GM12872 (cell line): Measurements from ENCODE around the gene TMEM82.

Source experiments
- TF ChIP-seq, protein P1 (sequence below): IDR thresholded peaks from 3 replicates; pipeline ENCODE4 v1.5.1; 2011; ENCODE audit warnings: low read depth, mild to moderate bottlenecking, low read length, moderate library complexity; ENCODE audit not compliant: insufficient read depth

TMEM82 gene

DNA sequence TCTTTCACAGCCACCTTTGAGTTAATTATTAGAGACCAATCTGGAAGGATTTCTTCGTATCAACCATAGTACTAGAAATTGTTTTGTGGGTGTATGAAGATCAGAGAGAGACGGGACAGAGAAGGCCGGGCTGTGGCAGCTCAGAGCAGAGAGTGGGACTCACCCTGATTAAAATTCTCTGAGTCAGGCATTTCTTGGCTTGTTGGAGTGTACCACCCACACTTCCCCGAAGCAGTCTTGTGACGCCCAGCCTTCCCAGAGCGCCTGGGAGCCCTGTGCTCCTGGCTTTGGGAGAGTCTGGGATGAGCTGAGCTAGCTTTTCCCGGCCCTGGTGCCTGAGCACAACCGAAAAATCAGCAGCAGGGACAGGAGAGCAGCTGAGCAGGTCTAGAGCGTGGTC is 38.7 kb upstream of the TMEM82 start:
- TF ChIP-seq, protein P1, sequence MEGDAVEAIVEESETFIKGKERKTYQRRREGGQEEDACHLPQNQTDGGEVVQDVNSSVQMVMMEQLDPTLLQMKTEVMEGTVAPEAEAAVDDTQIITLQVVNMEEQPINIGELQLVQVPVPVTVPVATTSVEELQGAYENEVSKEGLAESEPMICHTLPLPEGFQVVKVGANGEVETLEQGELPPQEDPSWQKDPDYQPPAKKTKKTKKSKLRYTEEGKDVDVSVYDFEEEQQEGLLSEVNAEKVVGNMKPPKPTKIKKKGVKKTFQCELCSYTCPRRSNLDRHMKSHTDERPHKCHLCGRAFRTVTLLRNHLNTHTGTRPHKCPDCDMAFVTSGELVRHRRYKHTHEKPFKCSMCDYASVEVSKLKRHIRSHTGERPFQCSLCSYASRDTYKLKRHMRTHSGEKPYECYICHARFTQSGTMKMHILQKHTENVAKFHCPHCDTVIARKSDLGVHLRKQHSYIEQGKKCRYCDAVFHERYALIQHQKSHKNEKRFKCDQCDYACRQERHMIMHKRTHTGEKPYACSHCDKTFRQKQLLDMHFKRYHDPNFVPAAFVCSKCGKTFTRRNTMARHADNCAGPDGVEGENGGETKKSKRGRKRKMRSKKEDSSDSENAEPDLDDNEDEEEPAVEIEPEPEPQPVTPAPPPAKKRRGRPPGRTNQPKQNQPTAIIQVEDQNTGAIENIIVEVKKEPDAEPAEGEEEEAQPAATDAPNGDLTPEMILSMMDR = no peak

DNA sequence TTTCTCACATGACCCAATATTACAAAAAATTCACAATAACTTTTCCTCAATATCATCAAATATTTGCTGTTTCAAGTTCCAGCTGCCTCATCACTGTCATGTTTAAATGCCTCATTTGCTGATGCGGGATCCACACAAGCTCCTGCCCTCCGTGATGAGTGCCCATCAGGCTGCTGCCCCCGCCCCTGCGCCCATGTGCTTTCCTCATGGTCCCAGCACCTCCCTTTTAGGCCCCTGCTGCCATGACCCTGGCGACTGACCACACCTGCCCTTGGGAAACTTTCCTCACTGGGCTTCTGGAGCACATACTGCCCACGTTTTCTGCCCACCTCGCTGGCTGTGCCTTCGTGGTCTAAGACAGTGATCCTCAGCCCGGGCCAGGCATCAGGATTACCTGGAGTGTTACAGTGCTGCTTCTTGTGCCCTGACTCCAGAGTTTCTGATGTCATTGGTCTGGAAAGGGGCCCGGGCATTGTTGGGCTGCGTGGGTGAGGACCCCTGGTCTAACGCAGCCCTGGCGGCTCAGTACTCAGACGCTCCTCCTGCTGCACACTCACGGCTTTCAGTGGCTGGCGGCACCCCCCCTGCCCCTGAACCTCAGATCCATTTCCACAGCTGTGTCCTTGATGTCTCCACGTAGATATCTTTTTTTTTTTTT is 37.6 kb upstream of the TMEM82 start:
- TF ChIP-seq, protein P1 = no peak

DNA sequence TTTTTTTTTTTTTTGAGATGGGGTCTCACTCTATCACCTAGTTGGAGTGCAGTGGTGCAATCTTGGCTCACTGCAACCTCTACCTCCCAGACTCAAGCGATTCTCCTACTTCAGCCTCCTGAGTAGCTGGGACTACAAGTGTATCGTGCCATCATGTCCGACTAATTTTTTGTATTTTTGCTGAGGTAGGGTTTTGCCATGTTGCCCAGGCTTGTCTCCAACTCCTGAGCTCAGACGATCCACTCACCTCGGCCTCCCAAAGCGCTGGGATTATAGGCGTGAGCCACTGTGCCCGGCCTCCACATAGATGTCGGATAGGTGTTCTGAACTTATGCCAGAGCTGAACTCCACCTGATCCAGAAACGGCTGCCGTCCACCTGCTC is 37.1 kb upstream of the TMEM82 start:
- TF ChIP-seq, protein P1 = no peak

DNA sequence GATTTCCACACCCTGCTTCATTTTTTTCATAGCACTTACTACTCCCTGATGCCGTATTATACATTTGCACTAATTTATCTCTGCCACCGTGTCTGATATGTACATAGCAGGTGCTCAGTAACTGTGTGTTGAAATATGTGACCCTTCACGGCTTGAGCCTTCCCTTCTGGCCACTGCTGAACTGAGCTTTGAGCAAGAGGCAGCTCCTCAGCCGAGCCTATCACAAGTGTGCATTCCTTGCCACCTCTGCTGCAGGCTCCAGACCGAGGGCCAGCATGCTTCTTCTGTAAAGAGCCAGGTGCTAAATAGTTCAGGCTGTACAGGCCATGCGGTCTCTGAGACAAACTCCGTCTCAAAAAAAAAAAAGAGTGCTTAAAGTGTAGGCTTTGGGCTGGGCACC is 35.5 kb upstream of the TMEM82 start:
- TF ChIP-seq, protein P1 = no peak

DNA sequence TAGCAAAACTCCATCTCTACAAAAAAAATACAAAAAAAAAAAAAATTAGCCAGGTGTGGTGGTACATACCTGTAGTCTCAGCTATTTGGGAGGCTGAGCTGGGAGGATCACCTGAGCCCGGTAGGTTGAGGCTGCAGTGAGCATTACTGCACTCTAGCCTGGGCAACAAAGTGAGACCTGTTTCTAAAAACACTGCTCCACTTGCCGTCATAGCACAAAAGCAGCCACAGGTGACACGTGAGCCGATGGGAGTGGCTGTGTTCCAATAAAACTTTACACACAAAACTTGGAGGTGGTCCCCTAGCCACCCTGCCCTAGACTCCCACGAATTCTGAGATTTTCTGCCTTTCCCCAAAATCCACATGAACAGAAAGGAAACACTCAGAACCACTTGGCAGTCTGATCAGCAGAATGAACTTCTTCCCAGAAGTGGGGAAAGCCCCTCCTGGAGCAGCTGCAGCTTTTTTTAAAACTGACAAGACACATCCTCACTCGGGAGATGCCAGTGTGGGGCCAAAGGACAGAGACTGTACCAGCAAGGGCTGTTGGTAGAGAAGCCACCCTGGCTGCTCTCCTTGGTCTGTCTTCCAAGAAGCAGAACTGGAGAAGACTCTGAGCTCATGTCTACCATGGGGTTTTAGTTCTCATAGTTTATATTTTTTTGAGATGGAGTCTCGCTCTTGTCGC is 34.9 kb upstream of the TMEM82 start:
- TF ChIP-seq, protein P1 = no peak

DNA sequence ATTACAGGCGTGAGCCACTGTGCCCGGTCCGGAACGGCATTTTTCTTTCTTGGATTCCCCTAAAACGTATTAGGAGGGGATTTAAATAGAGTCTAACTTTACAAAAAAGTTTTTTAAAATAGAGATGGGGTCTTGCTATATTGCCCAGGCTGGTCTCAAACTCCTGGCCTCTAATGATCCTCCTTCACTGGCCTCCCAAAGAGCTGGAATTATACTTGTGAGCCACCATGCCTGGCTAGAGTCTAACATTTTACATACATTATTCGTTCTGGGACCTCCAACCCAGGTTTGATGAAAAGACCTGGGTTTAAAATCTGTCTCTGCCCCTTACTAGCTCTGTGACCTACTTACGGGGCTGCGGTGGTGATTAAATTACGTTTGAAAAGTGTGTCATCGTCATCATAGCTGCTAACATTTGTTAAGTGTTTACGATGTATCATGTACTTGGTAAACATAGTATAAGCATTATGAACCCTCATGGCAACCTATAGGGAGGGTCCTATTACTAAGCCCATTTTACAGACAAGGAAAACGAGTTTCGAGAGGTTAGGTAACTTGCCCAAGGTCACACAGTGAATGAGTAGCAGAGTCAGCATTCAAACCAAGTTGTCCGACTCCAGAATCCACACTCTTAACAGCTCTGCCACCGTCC is 33.7 kb upstream of the TMEM82 start:
- TF ChIP-seq, protein P1 = no peak

DNA sequence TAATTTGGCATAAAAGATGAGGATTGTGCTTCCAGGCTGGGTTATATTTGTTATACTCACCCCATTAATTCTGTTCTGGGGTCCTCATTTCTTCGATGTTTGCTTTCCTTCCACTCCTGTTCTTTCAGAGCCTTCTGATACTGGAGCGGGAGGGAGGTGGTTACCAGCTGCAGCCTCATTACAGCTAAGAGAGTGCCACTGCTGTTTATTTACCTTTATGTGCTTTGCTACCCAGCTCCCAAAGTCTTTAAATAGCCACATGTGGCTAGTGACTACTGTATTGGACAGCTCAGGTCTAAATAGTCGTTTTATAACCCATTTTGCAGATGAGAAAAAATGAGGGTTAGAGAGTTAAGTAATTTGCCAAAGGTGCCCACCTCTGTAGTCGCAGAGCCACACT is 33.1 kb upstream of the TMEM82 start:
- TF ChIP-seq, protein P1 = no peak
